HepG2 (cell line): ENCODE measurements around the gene BCDIN3D. TPM values are rescaled to one million over a fixed set of nuclear protein-coding genes. Genes with fewer than 3 reads are reported as not detected.

Source experiments
- ATF1 ChIP-seq: IDR thresholded peaks from 2 replicates; pipeline ENCODE4 v1.6.1; 2016; ENCODE audit warnings: mild to moderate bottlenecking, control low read depth
- DNMT3B ChIP-seq: conservative IDR thresholded peaks from 2 replicates; pipeline ENCODE4 v1.6.1; 2016; ENCODE audit warnings: missing biosample characterization, control low read depth
- ESRRA ChIP-seq: sonication (generic); formaldehyde crosslinking; IDR thresholded peaks from 2 replicates; pipeline ENCODE4 v1.5.1; 2020; ENCODE audit warnings: mild to moderate bottlenecking, low read depth, missing genetic modification reagents
- ISL2 ChIP-seq: sonication (generic); formaldehyde crosslinking; IDR thresholded peaks from 2 replicates; pipeline ENCODE4 v1.5.0; 2020; ENCODE audit warnings: missing genetic modification reagents
- MEIS2 ChIP-seq: sonication (generic); formaldehyde crosslinking; IDR thresholded peaks from 2 replicates; pipeline ENCODE4 v1.9.0; 2021; ENCODE audit warnings: mild to moderate bottlenecking, missing genetic modification reagents
- RFX1 ChIP-seq: fragments of 450-650 bp; IDR thresholded peaks from 2 replicates; pipeline ENCODE4 v1.6.1; 2017
- SIX4 ChIP-seq: sonication (generic); formaldehyde crosslinking; IDR thresholded peaks from 2 replicates; pipeline ENCODE4 v1.4.0; 2020; ENCODE audit warnings: missing genetic modification reagents
- SMYD3 ChIP-seq: sonication (generic); formaldehyde crosslinking; IDR thresholded peaks from 2 replicates; pipeline ENCODE4 v1.8.1; 2023; ENCODE audit warnings: mild to moderate bottlenecking, missing genetic modification reagents
- ZFYVE20 ChIP-seq: sonication (generic); formaldehyde crosslinking; IDR thresholded peaks from 2 replicates; pipeline ENCODE4 v1.8.0; 2023; ENCODE audit warnings: low read depth, mild to moderate bottlenecking, moderate library complexity, missing genetic modification reagents, borderline replicate concordance
- ZMYM3 ChIP-seq: sonication (generic); formaldehyde crosslinking; IDR thresholded peaks from 2 replicates; pipeline ENCODE4 v1.5.1; 2020; ENCODE audit warnings: mild to moderate bottlenecking, missing genetic modification reagents
- ZNF160 ChIP-seq: sonication (generic); formaldehyde crosslinking; IDR thresholded peaks from 2 replicates; pipeline ENCODE4 v1.8.0; 2022; ENCODE audit warnings: mild to moderate bottlenecking, inconsistent platforms, missing genetic modification reagents
- ZNF562 ChIP-seq: sonication (generic); formaldehyde crosslinking; IDR thresholded peaks from 2 replicates; pipeline ENCODE4 v1.8.0; 2022; ENCODE audit warnings: missing genetic modification reagents, borderline replicate concordance
- polyA plus RNA-seq, 8 experiments: library from polyadenylated mRNA; depleted of rRNA in 3 of 8; stranded (reverse) in 7 of 8; unstranded in 1 of 8; fragments of >200 nt; fragmentation: Illumina TruSeq in 4 of 8; extraction: Trizol in 4 of 8; gene quantifications; 2 replicates each; pipeline versions ENCODE4 v1.2.1 to v1.2.3, GENCODE V29; 2011 to 2016; ENCODE audit warnings: low read depth in 4 of 8, missing spikeins in 1 of 8, mixed read lengths in 1 of 8; ENCODE audit not compliant: insufficient read depth in 1 of 8
- total RNA-seq, 5 experiments: library from RNA; depleted of rRNA; stranded (reverse); fragments of >200 nt; fragmentation: Illumina TruSeq; extraction: Trizol; gene quantifications; 2 replicates each; pipeline ENCODE4 v1.2.3, GENCODE V29; 2016; ENCODE audit warnings: low read depth in 1 of 5
- TF ChIP-seq, protein P1 (sequence below): sonication (generic); formaldehyde crosslinking; conservative IDR thresholded peaks from 2 replicates; pipeline ENCODE4 v1.4.0; 2020; ENCODE audit warnings: mild to moderate bottlenecking, missing genetic modification reagents, moderate library complexity
- TF ChIP-seq, protein P2 (sequence below): sonication (generic); formaldehyde crosslinking; IDR thresholded peaks from 2 replicates; pipeline ENCODE4 v1.4.0; 2020; ENCODE audit warnings: mild to moderate bottlenecking, missing genetic modification reagents
- TF ChIP-seq, protein P3 (sequence below): sonication (generic); formaldehyde crosslinking; IDR thresholded peaks from 2 replicates; pipeline ENCODE4 v1.4.0; 2020; ENCODE audit warnings: missing genetic modification reagents

Gene BCDIN3D
- total and polyA plus RNA-seq, 2 of the 13 experiments (the other 11 are each of a cell fraction or from before 2014, with no cell fraction given) = 2.2 to 2.5 TPM

DNA sequence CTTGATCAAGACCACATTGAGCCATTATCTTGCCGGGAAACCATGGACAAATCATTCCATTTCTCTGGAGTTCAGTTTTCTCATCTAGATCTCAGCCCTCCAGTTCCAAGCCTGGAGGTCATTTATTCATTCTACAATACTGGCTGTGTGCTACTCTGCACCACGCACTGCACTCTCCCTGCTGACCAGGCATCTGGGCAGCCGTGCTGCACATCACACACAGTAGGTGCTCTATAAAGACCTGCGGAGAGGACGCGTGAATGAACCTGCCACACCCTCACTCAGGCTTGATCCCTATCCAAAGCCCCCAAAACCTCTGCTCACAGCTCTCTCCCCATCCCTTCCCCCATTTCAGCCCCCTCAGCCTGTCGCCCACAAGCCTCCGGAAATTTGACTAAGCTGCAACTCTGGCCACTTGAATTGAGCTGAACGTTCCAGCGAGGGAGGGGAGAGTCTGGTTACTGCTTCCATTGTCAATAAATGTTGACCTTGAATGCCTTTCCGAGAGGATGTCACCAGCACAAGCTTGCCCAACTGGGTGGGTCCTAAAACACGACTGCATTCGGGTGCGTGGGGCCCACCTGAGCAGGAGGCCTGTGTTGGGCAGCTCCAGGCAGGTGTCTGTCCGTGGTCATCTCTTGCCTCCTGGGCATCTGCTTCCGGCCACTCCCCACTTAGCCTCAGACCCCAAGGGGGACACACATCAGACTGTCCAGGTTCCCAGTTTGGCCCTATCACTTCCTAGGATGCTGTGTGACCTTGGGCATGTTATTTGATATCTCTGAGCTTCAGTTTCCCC, 43.0 kb upstream of the BCDIN3D start (continued):
- TF ChIP-seq, protein P1, sequence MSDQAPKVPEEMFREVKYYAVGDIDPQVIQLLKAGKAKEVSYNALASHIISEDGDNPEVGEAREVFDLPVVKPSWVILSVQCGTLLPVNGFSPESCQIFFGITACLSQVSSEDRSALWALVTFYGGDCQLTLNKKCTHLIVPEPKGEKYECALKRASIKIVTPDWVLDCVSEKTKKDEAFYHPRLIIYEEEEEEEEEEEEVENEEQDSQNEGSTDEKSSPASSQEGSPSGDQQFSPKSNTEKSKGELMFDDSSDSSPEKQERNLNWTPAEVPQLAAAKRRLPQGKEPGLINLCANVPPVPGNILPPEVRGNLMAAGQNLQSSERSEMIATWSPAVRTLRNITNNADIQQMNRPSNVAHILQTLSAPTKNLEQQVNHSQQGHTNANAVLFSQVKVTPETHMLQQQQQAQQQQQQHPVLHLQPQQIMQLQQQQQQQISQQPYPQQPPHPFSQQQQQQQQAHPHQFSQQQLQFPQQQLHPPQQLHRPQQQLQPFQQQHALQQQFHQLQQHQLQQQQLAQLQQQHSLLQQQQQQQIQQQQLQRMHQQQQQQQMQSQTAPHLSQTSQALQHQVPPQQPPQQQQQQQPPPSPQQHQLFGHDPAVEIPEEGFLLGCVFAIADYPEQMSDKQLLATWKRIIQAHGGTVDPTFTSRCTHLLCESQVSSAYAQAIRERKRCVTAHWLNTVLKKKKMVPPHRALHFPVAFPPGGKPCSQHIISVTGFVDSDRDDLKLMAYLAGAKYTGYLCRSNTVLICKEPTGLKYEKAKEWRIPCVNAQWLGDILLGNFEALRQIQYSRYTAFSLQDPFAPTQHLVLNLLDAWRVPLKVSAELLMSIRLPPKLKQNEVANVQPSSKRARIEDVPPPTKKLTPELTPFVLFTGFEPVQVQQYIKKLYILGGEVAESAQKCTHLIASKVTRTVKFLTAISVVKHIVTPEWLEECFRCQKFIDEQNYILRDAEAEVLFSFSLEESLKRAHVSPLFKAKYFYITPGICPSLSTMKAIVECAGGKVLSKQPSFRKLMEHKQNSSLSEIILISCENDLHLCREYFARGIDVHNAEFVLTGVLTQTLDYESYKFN (CRISPR knock-in tag) = no peak; the same call in 1 of the 2 replicates
- peak; percentile 46; the same call in 1 of the 2 replicates for TF ChIP-seq SIX4
- TF ChIP-seq ZNF562 (CRISPR knock-in tag) = no peak
- TF ChIP-seq ZNF160 (CRISPR knock-in tag) = no peak
- TF ChIP-seq DNMT3B (CRISPR knock-in tag) = no peak
- TF ChIP-seq, protein P2, sequence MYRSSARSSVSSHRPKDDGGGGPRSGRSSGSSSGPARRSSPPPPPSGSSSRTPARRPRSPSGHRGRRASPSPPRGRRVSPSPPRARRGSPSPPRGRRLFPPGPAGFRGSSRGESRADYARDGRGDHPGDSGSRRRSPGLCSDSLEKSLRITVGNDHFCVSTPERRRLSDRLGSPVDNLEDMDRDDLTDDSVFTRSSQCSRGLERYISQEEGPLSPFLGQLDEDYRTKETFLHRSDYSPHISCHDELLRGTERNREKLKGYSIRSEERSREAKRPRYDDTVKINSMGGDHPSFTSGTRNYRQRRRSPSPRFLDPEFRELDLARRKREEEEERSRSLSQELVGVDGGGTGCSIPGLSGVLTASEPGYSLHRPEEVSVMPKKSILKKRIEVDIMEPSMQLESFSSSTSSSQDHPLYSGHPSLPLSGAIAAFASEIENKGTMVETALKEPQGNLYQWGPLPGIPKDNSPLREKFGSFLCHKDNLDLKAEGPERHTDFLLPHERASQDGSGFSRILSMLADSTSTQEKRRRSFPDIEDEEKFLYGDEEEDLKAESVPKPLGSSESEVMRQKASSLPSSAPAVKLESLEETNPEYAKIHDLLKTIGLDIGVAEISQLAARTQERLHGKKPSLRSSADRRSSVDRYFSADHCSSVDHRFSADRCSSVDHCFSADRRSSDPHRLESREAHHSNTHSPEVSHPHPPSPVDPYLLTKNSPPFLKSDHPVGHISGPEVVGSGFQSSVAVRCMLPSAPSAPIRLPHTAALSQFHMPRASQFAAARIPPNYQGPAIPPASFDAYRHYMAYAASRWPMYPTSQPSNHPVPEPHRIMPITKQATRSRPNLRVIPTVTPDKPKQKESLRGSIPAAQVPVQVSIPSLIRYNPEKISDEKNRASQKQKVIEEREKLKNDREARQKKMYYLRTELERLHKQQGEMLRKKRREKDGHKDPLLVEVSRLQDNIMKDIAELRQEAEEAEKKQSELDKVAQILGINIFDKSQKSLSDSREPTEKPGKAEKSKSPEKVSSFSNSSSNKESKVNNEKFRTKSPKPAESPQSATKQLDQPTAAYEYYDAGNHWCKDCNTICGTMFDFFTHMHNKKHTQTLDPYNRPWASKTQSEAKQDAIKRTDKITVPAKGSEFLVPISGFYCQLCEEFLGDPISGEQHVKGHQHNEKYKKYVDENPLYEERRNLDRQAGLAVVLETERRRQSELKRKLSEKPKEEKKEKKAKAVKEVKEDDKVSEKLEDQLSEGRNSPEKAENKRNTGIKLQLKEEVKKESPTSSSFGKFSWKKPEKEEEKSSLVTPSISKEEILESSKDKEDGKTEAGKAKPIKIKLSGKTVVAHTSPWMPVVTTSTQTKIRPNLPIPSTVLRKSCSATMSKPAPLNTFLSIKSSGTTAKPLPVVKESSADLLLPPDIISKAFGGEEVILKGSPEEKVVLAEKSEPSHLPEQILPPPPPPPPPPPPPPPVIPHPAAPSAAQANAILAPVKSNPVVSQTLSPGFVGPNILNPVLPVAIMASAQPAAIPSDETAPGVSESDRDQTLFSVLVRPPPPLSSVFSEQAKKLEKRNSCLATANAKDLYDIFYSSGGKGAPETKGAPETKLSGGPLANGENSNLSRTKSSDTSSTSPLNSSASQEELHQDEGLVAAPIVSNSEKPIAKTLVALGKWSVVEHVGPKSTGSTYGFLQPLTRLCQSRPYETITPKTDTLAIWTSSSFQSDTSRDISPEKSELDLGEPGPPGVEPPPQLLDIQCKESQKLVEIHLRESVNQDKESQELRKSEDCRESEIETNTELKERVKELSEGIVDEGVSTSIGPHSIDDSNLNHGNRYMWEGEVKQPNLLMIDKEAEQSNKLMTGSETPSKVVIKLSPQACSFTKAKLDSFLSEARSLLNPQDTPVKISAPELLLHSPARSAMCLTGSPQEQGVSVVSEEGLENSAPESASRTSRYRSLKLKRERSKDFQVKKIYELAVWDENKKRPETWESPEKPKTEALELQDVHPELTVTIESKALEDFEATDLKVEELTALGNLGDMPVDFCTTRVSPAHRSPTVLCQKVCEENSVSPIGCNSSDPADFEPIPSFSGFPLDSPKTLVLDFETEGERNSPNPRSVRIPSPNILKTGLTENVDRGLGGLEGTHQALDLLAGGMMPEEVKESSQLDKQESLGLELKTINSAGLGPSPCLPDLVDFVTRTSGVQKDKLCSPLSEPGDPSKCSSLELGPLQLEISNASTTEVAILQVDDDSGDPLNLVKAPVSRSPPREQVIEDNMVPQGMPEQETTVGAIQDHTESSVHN (CRISPR knock-in tag) = no peak
- no peak for TF ChIP-seq SMYD3 (CRISPR knock-in tag)
- no peak for TF ChIP-seq ZMYM3 (CRISPR knock-in tag)
- TF ChIP-seq MEIS2 (CRISPR knock-in tag) = no peak
- no peak for TF ChIP-seq RFX1
- TF ChIP-seq ATF1 (CRISPR knock-in tag) = no peak
- TF ChIP-seq ESRRA (CRISPR knock-in tag) = no peak
- TF ChIP-seq, protein P3, sequence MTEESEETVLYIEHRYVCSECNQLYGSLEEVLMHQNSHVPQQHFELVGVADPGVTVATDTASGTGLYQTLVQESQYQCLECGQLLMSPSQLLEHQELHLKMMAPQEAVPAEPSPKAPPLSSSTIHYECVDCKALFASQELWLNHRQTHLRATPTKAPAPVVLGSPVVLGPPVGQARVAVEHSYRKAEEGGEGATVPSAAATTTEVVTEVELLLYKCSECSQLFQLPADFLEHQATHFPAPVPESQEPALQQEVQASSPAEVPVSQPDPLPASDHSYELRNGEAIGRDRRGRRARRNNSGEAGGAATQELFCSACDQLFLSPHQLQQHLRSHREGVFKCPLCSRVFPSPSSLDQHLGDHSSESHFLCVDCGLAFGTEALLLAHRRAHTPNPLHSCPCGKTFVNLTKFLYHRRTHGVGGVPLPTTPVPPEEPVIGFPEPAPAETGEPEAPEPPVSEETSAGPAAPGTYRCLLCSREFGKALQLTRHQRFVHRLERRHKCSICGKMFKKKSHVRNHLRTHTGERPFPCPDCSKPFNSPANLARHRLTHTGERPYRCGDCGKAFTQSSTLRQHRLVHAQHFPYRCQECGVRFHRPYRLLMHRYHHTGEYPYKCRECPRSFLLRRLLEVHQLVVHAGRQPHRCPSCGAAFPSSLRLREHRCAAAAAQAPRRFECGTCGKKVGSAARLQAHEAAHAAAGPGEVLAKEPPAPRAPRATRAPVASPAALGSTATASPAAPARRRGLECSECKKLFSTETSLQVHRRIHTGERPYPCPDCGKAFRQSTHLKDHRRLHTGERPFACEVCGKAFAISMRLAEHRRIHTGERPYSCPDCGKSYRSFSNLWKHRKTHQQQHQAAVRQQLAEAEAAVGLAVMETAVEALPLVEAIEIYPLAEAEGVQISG = no peak
- TF ChIP-seq ZFYVE20 (CRISPR knock-in tag) = no peak
- TF ChIP-seq ISL2 (CRISPR knock-in tag) = no peak
